PC-3 (cell line): ENCODE results near the gene SNX22. TPM values are rescaled to one million over a fixed set of nuclear protein-coding genes. Genes with fewer than 3 reads are reported as not detected.

Experiments used
- ATAC-seq: fragments of 200-7000 bp; cut with Tn5 transposase; 2 replicates; pipeline ENCODE4 v1.9.1; 2020; ENCODE audit warnings: mild to moderate bottlenecking, moderate library complexity
- BruUV-seq: library from RNA; stranded (reverse); fragments of 400-500 nt; replicated peaks from 2 replicates; lab custom pipeline; 2021; lab: Mats Ljungman, UMichigan
- CTCF ChIA-PET: fragments of 300-600 bp; sonication (Branson Sonifier 250); formaldehyde crosslinking; loops from one replicate; lab custom pipeline; 2022; ENCODE audit warnings: antibody characterized with exemption; lab: Charles Lee
- POLR2A ChIA-PET: fragments of 300-600 bp; sonication (Branson Sonifier 250); formaldehyde crosslinking; loops from one replicate; lab custom pipeline; 2022; ENCODE audit warnings: antibody characterized with exemption; ENCODE audit not compliant: unreplicated experiment; lab: Charles Lee
- DNase-seq: peaks from one replicate; pipeline ENCODE4 v3.0.0-alpha.2; 2015
- H2AFZ ChIP-seq: fragments of 300-600 bp; sonication (generic); 2 replicates; pipeline ENCODE4 v1.6.0; 2016; ENCODE audit warnings: antibody characterized with exemption, low read length
- H3F3A ChIP-seq: fragments of 300-600 bp; sonication (generic); one replicate; pipeline ENCODE4 v1.6.0; 2017; ENCODE audit warnings: antibody characterized with exemption, low read length, control low read depth, mild to moderate bottlenecking; ENCODE audit not compliant: unreplicated experiment
- H3K27ac ChIP-seq: fragments of 300-600 bp; sonication (generic); 2 replicates; pipeline ENCODE4 v1.5.1; 2016; ENCODE audit warnings: mild to moderate bottlenecking, low read length
- H3K27me3 ChIP-seq: fragments of 300-600 bp; sonication (generic); 2 replicates; pipeline ENCODE4 v1.6.1; 2016; ENCODE audit warnings: low read length, mixed read lengths
- H3K36me3 ChIP-seq: fragments of 300-600 bp; sonication (generic); 2 replicates; pipeline ENCODE4 v1.6.1; 2016; ENCODE audit warnings: low read depth, mixed run types, low read length, mixed read lengths
- H3K4me1 ChIP-seq: fragments of 300-600 bp; sonication (generic); 2 replicates; pipeline ENCODE4 v1.5.1; 2016; ENCODE audit warnings: low read length; ENCODE audit not compliant: insufficient read depth
- H3K4me2 ChIP-seq: fragments of 300-600 bp; sonication (generic); 2 replicates; pipeline ENCODE4 v1.6.0; 2016; ENCODE audit warnings: low read length
- H3K4me3 ChIP-seq: fragments of 300-600 bp; sonication (generic); 2 replicates; pipeline ENCODE4 v1.5.1; 2016; ENCODE audit warnings: mild to moderate bottlenecking, low read length, mixed read lengths
- H3K79me2 ChIP-seq: fragments of 300-600 bp; sonication (generic); 2 replicates; pipeline ENCODE4 v1.6.1; 2017; ENCODE audit warnings: low read length, mixed read lengths
- H3K9ac ChIP-seq: fragments of 300-600 bp; sonication (generic); 2 replicates; pipeline ENCODE4 v1.6.0; 2016; ENCODE audit warnings: mild to moderate bottlenecking, low read length
- H3K9me2 ChIP-seq: fragments of 300-600 bp; sonication (generic); replicated peaks from 2 replicates; pipeline ENCODE4 v1.6.1; 2016; ENCODE audit warnings: mixed run types, low read length, mixed read lengths
- H3K9me3 ChIP-seq: fragments of 300-600 bp; sonication (generic); 2 replicates; pipeline ENCODE4 v1.6.1; 2016; ENCODE audit warnings: low read length, mixed read lengths
- H4K20me1 ChIP-seq: fragments of 300-600 bp; sonication (generic); 2 replicates; pipeline ENCODE4 v1.6.1; 2016; ENCODE audit warnings: low read length, mixed read lengths
- EZH2 ChIP-seq: fragments of 300-600 bp; sonication (generic); IDR thresholded peaks from one replicate; pipeline ENCODE4 v1.6.1; 2017; ENCODE audit warnings: antibody characterized with exemption, mild to moderate bottlenecking, low read length; ENCODE audit not compliant: unreplicated experiment
- EZH2phosphoT487 ChIP-seq: fragments of 300-600 bp; sonication (generic); IDR thresholded peaks from 2 replicates; pipeline ENCODE4 v1.6.1; 2018; ENCODE audit warnings: mild to moderate bottlenecking, antibody characterized with exemption, low read length, borderline replicate concordance
- intact Hi-C: fragments of 100-400 bp; cut with micrococcal nuclease; formaldehyde crosslinking; loops from 2 replicates; pipeline ENCODE4 v1.9.0; 2023
- total RNA-seq: library from RNA; depleted of rRNA; stranded (reverse); fragments of >200 nt; gene quantifications from 2 replicates; pipeline ENCODE4 v1.2.3, GENCODE V29; 2014
- TF ChIP-seq, protein P1 (sequence below): fragments of 300-600 bp; sonication (generic); conservative IDR thresholded peaks from 2 replicates; pipeline ENCODE4 v1.5.1; 2017; ENCODE audit warnings: antibody characterized with exemption, low read depth, mild to moderate bottlenecking, low read length

The SNX22 gene
- total RNA-seq, 1 experiment from 2014 or later = 0.77 TPM

DNA sequence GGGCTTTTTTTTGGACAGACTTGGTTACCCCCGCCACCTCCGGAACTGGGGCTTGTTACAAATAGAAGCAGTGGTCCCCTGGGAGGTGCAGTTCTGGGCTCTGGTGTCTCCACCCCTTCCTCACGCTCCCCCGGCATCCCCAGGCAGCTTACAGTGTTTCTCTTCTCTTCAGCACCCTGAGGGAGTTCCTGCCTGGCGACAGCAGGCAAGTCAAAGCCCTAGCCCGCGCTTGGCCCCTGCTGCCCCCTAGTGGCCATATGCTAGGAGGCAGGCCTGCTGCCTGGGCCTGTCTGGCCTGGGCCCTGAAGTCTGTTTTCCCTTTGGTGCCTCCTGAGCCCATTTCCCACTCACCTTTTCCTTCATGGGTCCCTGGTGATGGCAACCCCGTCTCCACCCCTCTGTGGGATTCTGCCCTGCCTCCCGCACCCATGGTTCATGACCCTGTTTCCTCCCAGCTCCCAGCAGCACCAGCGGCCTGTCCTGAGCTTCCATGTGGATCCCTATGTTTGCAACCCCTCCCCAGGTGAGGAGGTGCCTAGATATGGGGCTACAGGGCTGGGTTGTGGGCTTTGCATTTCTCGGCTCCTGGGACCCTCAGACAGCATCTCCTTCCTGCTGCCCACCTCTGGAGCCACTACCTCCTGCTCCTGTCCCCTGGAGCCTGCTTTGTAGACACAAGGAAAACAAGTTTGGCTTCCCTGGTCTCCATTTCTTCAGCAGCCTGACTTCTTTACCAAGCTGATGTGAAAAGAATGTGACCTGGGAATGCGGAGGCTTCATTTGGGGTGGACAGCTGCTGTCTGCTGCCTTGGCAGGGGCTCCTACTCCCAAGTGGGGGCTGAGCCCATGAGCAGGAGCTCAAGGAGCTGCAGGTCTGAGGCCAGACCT, 2.2 kb downstream of the SNX22 start:
- Histone ChIP-seq H3K36me3 (peaks cover 24% of the 10 kb centered on the region), H3K4me1 (no peaks in the 10 kb centered on the region; the same call in 1 of the 2 replicates), H2AFZ (no peak overlapping the region), H3K9me3 (no peaks in the 10 kb centered on the region), H3K27me3 (peaks cover 10% of the 10 kb centered on the region), H3K4me3 (no peak overlapping the region), H3K79me2 (no peaks in the 10 kb centered on the region), H3K27ac (no peak overlapping the region), H3F3A (no peaks in the 10 kb centered on the region), H3K4me2 (peak overlapping the region; percentile 43), H4K20me1 (0 out of 2 replicates have a peak, but pooled peaks cover 8% of the 10 kb centered on the region), H3K9me2 (no peaks in the 10 kb centered on the region), H3K9ac (no peak overlapping the region)
- TF ChIP-seq, protein P1, sequence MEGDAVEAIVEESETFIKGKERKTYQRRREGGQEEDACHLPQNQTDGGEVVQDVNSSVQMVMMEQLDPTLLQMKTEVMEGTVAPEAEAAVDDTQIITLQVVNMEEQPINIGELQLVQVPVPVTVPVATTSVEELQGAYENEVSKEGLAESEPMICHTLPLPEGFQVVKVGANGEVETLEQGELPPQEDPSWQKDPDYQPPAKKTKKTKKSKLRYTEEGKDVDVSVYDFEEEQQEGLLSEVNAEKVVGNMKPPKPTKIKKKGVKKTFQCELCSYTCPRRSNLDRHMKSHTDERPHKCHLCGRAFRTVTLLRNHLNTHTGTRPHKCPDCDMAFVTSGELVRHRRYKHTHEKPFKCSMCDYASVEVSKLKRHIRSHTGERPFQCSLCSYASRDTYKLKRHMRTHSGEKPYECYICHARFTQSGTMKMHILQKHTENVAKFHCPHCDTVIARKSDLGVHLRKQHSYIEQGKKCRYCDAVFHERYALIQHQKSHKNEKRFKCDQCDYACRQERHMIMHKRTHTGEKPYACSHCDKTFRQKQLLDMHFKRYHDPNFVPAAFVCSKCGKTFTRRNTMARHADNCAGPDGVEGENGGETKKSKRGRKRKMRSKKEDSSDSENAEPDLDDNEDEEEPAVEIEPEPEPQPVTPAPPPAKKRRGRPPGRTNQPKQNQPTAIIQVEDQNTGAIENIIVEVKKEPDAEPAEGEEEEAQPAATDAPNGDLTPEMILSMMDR = peak; percentile 88
- TF ChIP-seq EZH2phosphoT487 = no peak
- ATAC-seq (peak; percentile 89), DNase-seq (peak; percentile 87)
- intact Hi-C loops = loop anchor here (5.0 kb wide), 1 partner anchor 56 kb away; the partner anchor contains the start of gene SNX1
- POLR2A ChIA-PET = no interaction called here
- CTCF ChIA-PET = interaction anchor here (0.5 kb wide), 1 partner anchor 60 kb away, joined by 3 read pairs; the partner anchor contains the start of gene CIAO2A
- no TSS peak for BruUV-seq

DNA sequence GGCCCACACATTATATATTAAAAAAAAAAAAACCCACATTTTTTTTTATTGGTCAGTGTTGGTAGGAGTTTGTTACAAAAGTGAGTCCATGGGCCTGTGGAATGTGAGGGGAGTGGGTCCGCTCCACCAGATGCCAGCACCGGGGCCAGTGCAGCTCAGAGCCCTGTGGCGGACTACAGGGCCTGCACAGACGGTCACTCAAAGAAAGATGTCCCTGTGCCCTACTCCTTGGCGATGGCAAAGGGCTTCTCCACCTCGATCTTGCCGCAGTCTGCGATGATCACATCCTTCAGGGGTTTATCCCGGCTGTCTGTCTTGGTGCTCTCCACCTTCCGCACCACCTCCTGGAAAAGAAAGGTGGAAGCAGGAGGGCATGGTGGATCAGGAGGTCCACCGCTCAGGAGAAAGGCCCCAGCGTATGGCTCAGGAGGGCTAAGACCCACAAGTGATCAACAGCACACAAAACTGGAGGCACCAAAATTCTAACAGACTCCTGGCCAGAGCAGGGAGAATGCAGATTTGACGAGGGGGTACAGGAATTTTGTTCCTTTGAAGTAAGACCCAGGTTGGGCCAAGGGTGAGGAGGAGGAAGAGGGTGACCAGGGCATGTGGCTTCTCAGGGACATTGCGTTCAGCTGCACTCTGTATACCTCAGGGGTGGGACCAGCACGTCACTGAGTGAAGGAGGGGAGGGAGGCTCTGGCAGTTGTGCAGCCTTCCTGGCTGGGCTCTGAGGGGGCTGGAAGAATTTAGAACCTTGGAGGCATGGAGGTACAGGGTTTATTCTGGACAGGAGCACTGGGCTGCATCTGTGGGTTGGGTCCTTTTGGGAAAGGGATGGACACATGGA, 4.5 kb downstream of the SNX22 start:
- H3K9me2 ChIP-seq = no peaks in the 10 kb centered on the region
- no peaks in the 10 kb centered on the region for H3F3A ChIP-seq
- H3K4me3 ChIP-seq = no peak overlapping the region
- 0 out of 2 replicates have a peak, but pooled peaks cover 16% of the 10 kb centered on the region for H4K20me1 ChIP-seq
- intact Hi-C loops = no loop called here
- no peak for DNase-seq
- peaks cover 18% of the 10 kb centered on the region for H3K79me2 ChIP-seq
- H3K36me3 ChIP-seq = peaks cover 31% of the 10 kb centered on the region
- ATAC-seq = no peak
- no peak overlapping the region for H2AFZ ChIP-seq
- H3K27ac ChIP-seq = no peak overlapping the region
- peaks cover 10% of the 10 kb centered on the region for H3K27me3 ChIP-seq
- no peak overlapping the region for H3K4me2 ChIP-seq
- ChIA-PET POLR2A (no interaction called here), CTCF (no interaction called here)
- no peak overlapping the region for H3K9ac ChIP-seq
- no peaks in the 10 kb centered on the region for H3K9me3 ChIP-seq
- TF ChIP-seq EZH2phosphoT487 = no peak
- TF ChIP-seq, protein P1 = no peak
- TF ChIP-seq EZH2 = no peak
- no peaks in the 10 kb centered on the region; the same call in 1 of the 2 replicates for H3K4me1 ChIP-seq
- BruUV-seq = TSS peak; percentile 23
